CD8-positive, alpha-beta memory T cell (primary cell): ENCODE results near the gene BTBD3. TPM values are rescaled to one million over a fixed set of nuclear protein-coding genes. Genes with fewer than 3 reads are reported as not detected.

ENCODE experiments used
- CTCF ChIA-PET: fragments of 350-600 bp; sonication (Branson Sonifier 250); formaldehyde crosslinking; loops from one replicate; lab custom pipeline; 2021; ENCODE audit warnings: antibody characterized with exemption; lab: Charles Lee
- POLR2A ChIA-PET: fragments of 350-600 bp; sonication (Branson Sonifier 250); formaldehyde crosslinking; loops from one replicate; lab custom pipeline; 2021; ENCODE audit warnings: antibody characterized with exemption; lab: Charles Lee
- DNase-seq, 5 donors: peaks; one replicate each; pipeline versions ENCODE4 v3.0.0 to v3.0.0-alpha.2; 2020 to 2022; ENCODE audit warnings: mixed read lengths in 1 of 5
- H3K27ac ChIP-seq: one replicate; pipeline ENCODE4 v1.7.0; 2013; ENCODE audit warnings: low read depth, mild to moderate bottlenecking, low read length, moderate library complexity
- H3K27me3 ChIP-seq: 2 replicates; pipeline ENCODE4 v1.7.0; 2013; ENCODE audit warnings: low read length, mild to moderate bottlenecking; ENCODE audit not compliant: insufficient read depth, poor library complexity, severe bottlenecking
- H3K36me3 ChIP-seq: 2 replicates; pipeline ENCODE4 v1.7.0; 2013; ENCODE audit warnings: mild to moderate bottlenecking, low read length, moderate library complexity; ENCODE audit not compliant: insufficient read depth
- H3K4me1 ChIP-seq: 2 replicates; pipeline ENCODE4 v1.7.0; 2013; ENCODE audit warnings: mild to moderate bottlenecking, low read length, moderate library complexity; ENCODE audit not compliant: insufficient read depth
- H3K4me3 ChIP-seq: 2 replicates; pipeline ENCODE4 v1.7.0; 2013; ENCODE audit warnings: mild to moderate bottlenecking, low read length
- H3K9me3 ChIP-seq: 2 replicates; pipeline ENCODE4 v1.7.0; 2013; ENCODE audit warnings: mild to moderate bottlenecking, low read length
- H3K27ac Mint-ChIP-seq, 8 donors: one replicate each; pipeline ENCODE4 v1.8.0; 2020 to 2021; ENCODE audit warnings: mixed read lengths in 8 of 8, mild to moderate bottlenecking in 6 of 8, inconsistent platforms in 3 of 8, moderate library complexity in 3 of 8
- H3K27me3 Mint-ChIP-seq, 2 donors: one replicate each; pipeline ENCODE4 v1.8.0; 2020 to 2021; ENCODE audit warnings: mixed read lengths in 2 of 2, mild to moderate bottlenecking in 1 of 2, moderate library complexity in 1 of 2
- H3K36me3 Mint-ChIP-seq, 3 donors: one replicate each; pipeline ENCODE4 v1.8.0; 2020 to 2021; ENCODE audit warnings: mixed read lengths in 3 of 3, inconsistent platforms in 1 of 3, mild to moderate bottlenecking in 1 of 3
- H3K4me1 Mint-ChIP-seq, 3 donors: one replicate each; pipeline ENCODE4 v1.8.0; 2020 to 2021; ENCODE audit warnings: mixed read lengths in 3 of 3, inconsistent platforms in 1 of 3, mild to moderate bottlenecking in 1 of 3
- H3K4me3 Mint-ChIP-seq, 7 donors: one replicate each; pipeline ENCODE4 v1.8.0; 2020 to 2021; ENCODE audit warnings: mixed read lengths in 7 of 7, mild to moderate bottlenecking in 6 of 7, moderate library complexity in 4 of 7, inconsistent platforms in 2 of 7
- H3K9me3 Mint-ChIP-seq, 5 donors: one replicate each; pipeline ENCODE4 v1.8.0; 2020 to 2022; ENCODE audit warnings: mixed read lengths in 5 of 5, mild to moderate bottlenecking in 3 of 5, moderate library complexity in 2 of 5, inconsistent platforms in 1 of 5
- polyA plus RNA-seq: library from polyadenylated mRNA; unstranded; fragments of 300-500 nt; fragmentation: Illumina TruSeq; gene quantifications from one replicate; pipeline ENCODE4 v1.2.3, GENCODE V29; 2021
- total RNA-seq, 2 experiments: library from RNA; stranded (reverse); gene quantifications; one replicate each; pipeline ENCODE4 v1.2.3, GENCODE V29; 2021

BTBD3 gene
- total and polyA plus RNA-seq, 3 experiments from 2014 or later = 0.18 to 0.80 (median 0.37) TPM

- no peaks in the 10 kb centered on the region for H3K4me1 ChIP-seq
- H3K4me3 ChIP-seq = no peak overlapping the region
- H3K36me3 ChIP-seq = no peaks in the 10 kb centered on the region
- POLR2A ChIA-PET = no interaction called here
- no peaks in the 10 kb centered on the region for H3K27me3 ChIP-seq
- H3K27me3 Mint-ChIP-seq = no peaks in the 10 kb centered on the region
- H3K4me1 Mint-ChIP-seq = no peaks in the 10 kb centered on the region
- CTCF ChIA-PET = no interaction called here
- no peak overlapping the region for H3K4me3 Mint-ChIP-seq
- no peak overlapping the region for H3K27ac Mint-ChIP-seq
- H3K36me3 Mint-ChIP-seq = no peaks in the 10 kb centered on the region
- H3K27ac ChIP-seq = no peak overlapping the region
- peaks cover 4 to 15% (median 8%) of the 10 kb centered on the region in 5 donors for H3K9me3 Mint-ChIP-seq
- no peaks in the 10 kb centered on the region for H3K9me3 ChIP-seq
- no peak for DNase-seq
Observed at GRCh38 chr20:11905460-11906179, 12.1 kb upstream of the BTBD3 start.

- Histone ChIP-seq H3K9me3 (no peaks in the 10 kb centered on the region), H3K27me3 (no peaks in the 10 kb centered on the region), H3K4me3 (no peak overlapping the region), H3K4me1 (no peaks in the 10 kb centered on the region), H3K27ac (no peak overlapping the region), H3K36me3 (no peaks in the 10 kb centered on the region)
- Mint-ChIP-seq H3K27ac (no peak overlapping the region), H3K4me3 (no peak overlapping the region), H3K36me3 (no peaks in the 10 kb centered on the region), H3K4me1 (no peaks in the 10 kb centered on the region), H3K27me3 (no peaks in the 10 kb centered on the region), H3K9me3 (peaks cover 2 to 11% (median 8%) of the 10 kb centered on the region in 5 donors)
- ChIA-PET POLR2A (no interaction called here), CTCF (no interaction called here)
- no peak for DNase-seq
Observed at GRCh38 chr20:11906626-11907480, 10.8 kb upstream of the BTBD3 start.

GRCh38 chr20:11907621-11908020 lies 10.1 kb upstream of the BTBD3 start:
- no peak overlapping the region for H3K4me3 Mint-ChIP-seq
- no peak overlapping the region for H3K4me3 ChIP-seq
- no peaks in the 10 kb centered on the region for H3K9me3 ChIP-seq
- no peaks in the 10 kb centered on the region for H3K27me3 Mint-ChIP-seq
- CTCF ChIA-PET = no interaction called here
- H3K27me3 ChIP-seq = no peaks in the 10 kb centered on the region
- H3K9me3 Mint-ChIP-seq = peaks cover 6 to 11% (median 8%) of the 10 kb centered on the region in 5 donors
- H3K4me1 Mint-ChIP-seq = no peaks in the 10 kb centered on the region
- no peaks in the 10 kb centered on the region for H3K4me1 ChIP-seq
- H3K36me3 Mint-ChIP-seq = no peaks in the 10 kb centered on the region
- H3K27ac ChIP-seq = no peak overlapping the region
- POLR2A ChIA-PET = no interaction called here
- no peaks in the 10 kb centered on the region for H3K36me3 ChIP-seq
- DNase-seq = no peak
- no peak overlapping the region for H3K27ac Mint-ChIP-seq

- DNase-seq = no peak
- Mint-ChIP-seq H3K27me3 (no peaks in the 10 kb centered on the region), H3K4me3 (no peak overlapping the region), H3K9me3 (peaks cover 6 to 19% (median 8%) of the 10 kb centered on the region in 5 donors), H3K27ac (peak overlapping the region in 1 of 8 donors; percentile 43), H3K36me3 (no peaks in the 10 kb centered on the region), H3K4me1 (no peaks in the 10 kb centered on the region)
- POLR2A ChIA-PET = no interaction called here
- no peaks in the 10 kb centered on the region for H3K27me3 ChIP-seq
- H3K27ac ChIP-seq = no peak overlapping the region
- no peaks in the 10 kb centered on the region for H3K36me3 ChIP-seq
- H3K4me1 ChIP-seq = no peaks in the 10 kb centered on the region
- CTCF ChIA-PET = no interaction called here
- H3K9me3 ChIP-seq = no peaks in the 10 kb centered on the region
- no peak overlapping the region for H3K4me3 ChIP-seq
Observed at GRCh38 chr20:11912013-11912658, 5.6 kb upstream of the BTBD3 start.

- Mint-ChIP-seq H3K4me1 (no peaks in the 10 kb centered on the region), H3K9me3 (peaks cover 1 to 19% (median 6%) of the 10 kb centered on the region in 5 donors), H3K4me3 (no peak overlapping the region), H3K27ac (no peak overlapping the region), H3K36me3 (no peaks in the 10 kb centered on the region), H3K27me3 (no peaks in the 10 kb centered on the region)
- Histone ChIP-seq H3K36me3 (no peaks in the 10 kb centered on the region), H3K4me1 (no peaks in the 10 kb centered on the region), H3K9me3 (no peaks in the 10 kb centered on the region), H3K27ac (no peak overlapping the region), H3K27me3 (no peaks in the 10 kb centered on the region), H3K4me3 (no peak overlapping the region)
- no peak for DNase-seq
- ChIA-PET POLR2A (no interaction called here), CTCF (no interaction called here)
Observed at GRCh38 chr20:11912659-11913415, 4.9 kb upstream of the BTBD3 start.

GRCh38 chr20:11918391-11918845 lies 725 bp downstream of the BTBD3 start:
- Histone ChIP-seq H3K4me1 (no peaks in the 10 kb centered on the region), H3K4me3 (no peak overlapping the region), H3K36me3 (no peaks in the 10 kb centered on the region), H3K27me3 (no peaks in the 10 kb centered on the region), H3K9me3 (no peaks in the 10 kb centered on the region), H3K27ac (no peak overlapping the region)
- ChIA-PET POLR2A (no interaction called here), CTCF (no interaction called here)
- Mint-ChIP-seq H3K4me1 (no peaks in the 10 kb centered on the region), H3K36me3 (no peaks in the 10 kb centered on the region), H3K9me3 (peaks cover 0 to 20% (median 2%) of the 10 kb centered on the region in 5 donors), H3K4me3 (no peak overlapping the region), H3K27ac (no peak overlapping the region), H3K27me3 (no peaks in the 10 kb centered on the region)
- DNase-seq = no peak

GRCh38 chr20:11918981-11919380 lies 1.3 kb downstream of the BTBD3 start:
- H3K4me3 Mint-ChIP-seq = no peak overlapping the region
- H3K4me3 ChIP-seq = no peak overlapping the region
- no peaks in the 10 kb centered on the region for H3K36me3 ChIP-seq
- CTCF ChIA-PET = no interaction called here
- no peaks in the 10 kb centered on the region for H3K9me3 ChIP-seq
- peaks cover 0 to 20% (median 2%) of the 10 kb centered on the region in 5 donors for H3K9me3 Mint-ChIP-seq
- H3K27me3 Mint-ChIP-seq = no peaks in the 10 kb centered on the region
- H3K4me1 ChIP-seq = no peaks in the 10 kb centered on the region
- H3K4me1 Mint-ChIP-seq = no peaks in the 10 kb centered on the region
- no peak overlapping the region for H3K27ac ChIP-seq
- H3K27me3 ChIP-seq = no peaks in the 10 kb centered on the region
- no peaks in the 10 kb centered on the region for H3K36me3 Mint-ChIP-seq
- H3K27ac Mint-ChIP-seq = no peak overlapping the region
- no peak for DNase-seq
- POLR2A ChIA-PET = no interaction called here
